ENCODE data around the gene CLASP1. TPM values are rescaled to one million over a fixed set of nuclear protein-coding genes. Genes with fewer than 3 reads are reported as not detected.
"Not testable (repeated sequence)": the region's sequence is repeated elsewhere in the genome, so short reads cannot be mapped to it uniquely, and the experiment has no call there.

Gene CLASP1
- total and polyA plus RNA-seq, 2 donors, result 25.4 to 109 TPM

DNA sequence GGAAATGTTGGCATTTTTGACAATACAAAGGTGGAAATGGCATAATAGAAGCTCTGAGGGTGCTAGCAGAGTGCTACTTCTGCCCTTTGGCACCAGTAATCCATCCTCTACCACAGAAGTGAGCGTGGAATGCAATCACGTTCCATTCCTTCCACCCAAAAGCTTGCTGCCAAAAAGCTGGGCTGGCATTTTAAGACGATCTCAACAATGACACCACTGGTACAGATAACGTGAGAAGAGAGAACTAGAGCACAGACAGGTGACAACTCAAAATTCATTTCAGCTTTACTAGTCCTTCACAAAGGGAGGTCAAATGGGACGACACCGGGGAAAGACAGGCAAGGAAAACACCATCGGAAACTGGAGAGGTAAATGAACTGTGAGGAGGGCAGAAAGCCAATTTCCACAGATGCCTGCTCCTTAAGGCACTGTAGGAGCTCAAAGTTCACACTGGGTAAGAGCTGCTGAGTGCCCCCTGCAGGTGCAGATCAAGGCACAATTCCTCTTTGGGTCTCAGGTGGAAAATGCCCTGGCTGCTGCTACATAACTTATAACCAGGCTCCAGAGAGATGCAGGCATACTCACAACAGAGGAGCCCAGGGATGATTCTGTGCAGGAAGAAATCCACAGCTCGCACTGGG, 169.3 kb downstream of the CLASP1 start:
- no peak overlapping the region for H3K4me3 ChIP-seq (ENCODE audit: low read depth, low read length)

DNA sequence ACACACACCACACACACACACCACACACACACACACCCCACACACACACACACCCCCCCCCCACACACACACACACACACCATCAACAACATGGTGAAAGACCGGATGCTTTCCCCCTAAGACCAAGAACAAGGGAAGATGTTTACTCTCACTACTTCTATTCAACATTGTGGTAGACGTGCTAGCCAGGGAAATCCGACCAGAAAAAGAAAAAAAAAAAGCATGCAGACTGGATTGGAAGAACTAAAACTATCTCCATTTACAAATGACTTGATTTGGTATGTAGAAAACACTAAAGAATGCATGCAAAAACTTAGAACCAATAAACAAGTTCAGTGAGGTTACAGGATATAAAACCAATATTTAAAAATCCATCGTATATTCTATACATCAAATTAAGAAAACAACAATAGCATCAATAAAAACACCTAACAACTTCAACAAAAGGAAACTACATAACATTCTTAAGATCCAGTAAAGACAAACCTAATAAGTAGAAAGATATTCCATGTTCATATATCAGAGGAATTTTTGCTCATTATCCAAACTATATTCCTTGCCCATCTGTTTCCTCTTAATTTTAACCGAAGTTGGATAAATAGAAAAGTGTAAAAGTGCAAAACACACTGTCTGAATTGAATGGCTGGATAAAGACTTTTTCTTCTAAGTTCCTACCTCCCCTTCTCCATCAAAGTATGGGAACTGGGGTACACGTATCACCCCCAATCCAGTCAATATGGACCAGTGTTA, 170.1 kb downstream of the CLASP1 start:
- peaks cover 3% of the 10 kb centered on the region for H3K4me1 ChIP-seq (ENCODE audit: insufficient read depth)
- no peak for DNase-seq (ENCODE audit: extremely low spot score)
- H3K36me3 ChIP-seq (ENCODE audit: insufficient read depth), result no peaks in the 10 kb centered on the region
- H3K4me3 ChIP-seq (ENCODE audit: low read depth, low read length), result no peak overlapping the region
- WGBS, result 64% methylated on average over 6 of the region's 6 CpGs
- no peak overlapping the region for H3K27ac ChIP-seq (ENCODE audit: low read depth)

More for the DNA sequence above, 169.3 kb downstream of the CLASP1 start:
- Histone ChIP-seq H3K27ac (ENCODE audit: low read depth) (no peak overlapping the region), H3K36me3 (ENCODE audit: insufficient read depth) (no peaks in the 10 kb centered on the region), H3K4me1 (ENCODE audit: insufficient read depth) (peaks cover 3% of the 10 kb centered on the region)
- WGBS, result 52% methylated on average over 8 of the region's 8 CpGs
- DNase-seq (ENCODE audit: extremely low spot score), result no peak

DNA sequence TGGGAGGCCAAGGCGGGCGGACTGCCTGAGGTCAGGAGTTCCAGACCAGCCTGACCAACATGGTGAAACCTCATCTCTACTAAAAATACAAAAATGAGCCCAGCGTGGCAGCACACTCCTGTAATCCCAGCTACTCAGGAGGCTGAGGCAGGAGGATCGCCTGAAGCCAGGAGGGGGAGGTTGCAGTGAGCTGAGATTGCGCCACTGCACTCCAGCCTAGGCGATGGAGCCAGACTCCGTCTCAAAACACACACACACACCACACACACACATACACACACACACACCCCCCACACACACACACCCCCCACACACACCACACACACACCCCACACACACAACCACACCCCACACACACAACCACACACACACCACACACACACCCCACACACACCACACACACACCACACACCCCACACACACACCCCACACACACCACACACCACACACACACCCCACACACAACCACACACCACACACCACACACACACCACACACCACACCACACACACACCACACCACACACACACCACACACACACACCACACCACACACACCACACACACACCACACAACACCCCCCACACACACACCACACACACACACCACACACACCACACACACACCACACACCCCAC, 170.8 kb downstream of the CLASP1 start:
- H3K4me1 ChIP-seq (ENCODE audit: insufficient read depth); DNase-seq (ENCODE audit: extremely low spot score); H3K36me3 ChIP-seq (ENCODE audit: insufficient read depth); H3K4me3 ChIP-seq (ENCODE audit: low read depth, low read length); H3K27ac ChIP-seq (ENCODE audit: low read depth): not testable (repeated sequence)
- WGBS, result 89% methylated on average over 7 of the region's 7 CpGs

DNA sequence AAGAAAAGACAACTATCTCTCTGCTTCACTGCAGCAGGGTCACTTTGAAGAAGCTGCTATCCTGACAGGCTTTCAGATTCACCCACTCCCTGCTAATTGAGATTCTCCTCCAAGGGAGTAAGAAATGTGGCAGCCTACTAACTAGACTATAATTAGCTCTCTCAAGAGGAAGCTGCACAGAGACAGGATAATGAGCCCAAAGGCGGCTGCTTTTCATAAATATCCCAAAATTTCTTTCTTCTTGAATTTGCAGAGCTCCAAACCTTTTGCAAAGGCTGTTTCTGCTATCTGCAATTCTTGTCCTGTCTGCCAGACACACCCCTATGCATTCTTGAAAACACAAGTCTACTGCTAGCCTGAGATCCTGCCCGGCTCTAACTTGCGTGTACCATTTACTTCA, 172.6 kb downstream of the CLASP1 start:
- peaks cover 3% of the 10 kb centered on the region for H3K4me1 ChIP-seq (ENCODE audit: insufficient read depth)
- 82% methylated on average over 3 of the region's 3 CpGs for WGBS
- no peaks in the 10 kb centered on the region for H3K36me3 ChIP-seq (ENCODE audit: insufficient read depth)
- H3K27ac ChIP-seq (ENCODE audit: low read depth), result no peak overlapping the region
- no peak overlapping the region for H3K4me3 ChIP-seq (ENCODE audit: low read depth, low read length)
- DNase-seq (ENCODE audit: extremely low spot score), result no peak

DNA sequence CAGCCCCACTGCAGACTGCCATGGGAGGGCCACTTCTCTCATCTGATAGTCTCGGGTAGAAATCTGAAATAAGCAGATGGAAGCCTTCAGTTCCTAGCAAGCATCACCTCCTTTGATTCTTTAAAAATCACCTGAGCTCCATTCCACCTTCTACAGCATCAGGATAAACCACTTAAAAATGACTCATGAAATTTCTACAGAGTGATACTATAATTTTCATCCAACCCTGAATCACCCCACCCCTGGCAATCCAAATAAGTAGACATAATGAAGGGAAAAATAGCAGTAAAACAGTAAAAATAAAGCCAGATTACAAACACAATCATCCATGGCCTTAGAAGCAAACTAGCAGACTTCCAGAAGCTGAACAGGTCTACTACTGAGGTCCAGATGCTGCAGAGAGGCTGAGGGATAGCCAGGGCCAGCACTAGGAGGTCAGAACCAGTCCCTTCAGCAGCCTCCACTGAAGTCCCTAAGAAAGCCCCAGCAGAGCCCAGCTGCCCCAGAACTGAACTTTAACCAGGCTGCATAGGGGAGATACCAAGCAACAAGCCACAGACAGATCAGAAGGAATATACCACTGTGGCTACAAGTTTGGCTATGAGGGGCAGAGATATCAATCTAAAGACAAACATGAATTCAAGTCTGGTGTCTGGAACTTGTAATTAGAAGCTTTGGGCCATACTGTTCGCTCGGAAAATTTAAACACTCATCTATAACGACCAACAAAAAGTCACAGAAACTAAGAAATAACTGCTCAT, 173.3 kb downstream of the CLASP1 start:
- Histone ChIP-seq H3K4me3 (ENCODE audit: low read depth, low read length) (no peak overlapping the region), H3K27ac (ENCODE audit: low read depth) (no peak overlapping the region), H3K4me1 (ENCODE audit: insufficient read depth) (peaks cover 3% of the 10 kb centered on the region), H3K36me3 (ENCODE audit: insufficient read depth) (no peaks in the 10 kb centered on the region)
- 89% methylated on average over 4 of the region's 4 CpGs for WGBS
- DNase-seq (ENCODE audit: extremely low spot score), result no peak

DNA sequence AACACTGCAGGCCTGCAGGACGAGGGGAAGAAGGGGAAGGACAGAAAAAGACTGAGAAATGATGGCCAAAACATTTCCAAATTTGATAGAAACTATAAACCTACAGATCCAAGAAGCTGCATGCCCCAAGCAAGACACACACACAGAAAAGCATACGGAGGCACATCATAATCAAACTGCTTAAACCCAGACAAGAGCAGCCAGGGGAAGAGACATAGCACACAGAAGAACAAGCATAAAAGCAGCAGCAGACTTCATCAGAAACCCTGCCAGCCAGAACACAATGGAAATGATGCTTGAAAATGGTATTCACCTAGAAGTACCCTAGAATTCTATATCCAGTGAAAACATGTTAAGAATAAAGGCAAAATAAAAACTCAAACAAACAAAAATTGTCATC, 175.8 kb downstream of the CLASP1 start:
- peaks cover 3% of the 10 kb centered on the region for H3K4me1 ChIP-seq (ENCODE audit: insufficient read depth)
- 65% methylated on average over 2 of the region's 2 CpGs for WGBS
- no peaks in the 10 kb centered on the region for H3K36me3 ChIP-seq (ENCODE audit: insufficient read depth)
- H3K4me3 ChIP-seq (ENCODE audit: low read depth, low read length), result no peak overlapping the region
- DNase-seq (ENCODE audit: extremely low spot score), result no peak
- H3K27ac ChIP-seq (ENCODE audit: low read depth), result no peak overlapping the region

DNA sequence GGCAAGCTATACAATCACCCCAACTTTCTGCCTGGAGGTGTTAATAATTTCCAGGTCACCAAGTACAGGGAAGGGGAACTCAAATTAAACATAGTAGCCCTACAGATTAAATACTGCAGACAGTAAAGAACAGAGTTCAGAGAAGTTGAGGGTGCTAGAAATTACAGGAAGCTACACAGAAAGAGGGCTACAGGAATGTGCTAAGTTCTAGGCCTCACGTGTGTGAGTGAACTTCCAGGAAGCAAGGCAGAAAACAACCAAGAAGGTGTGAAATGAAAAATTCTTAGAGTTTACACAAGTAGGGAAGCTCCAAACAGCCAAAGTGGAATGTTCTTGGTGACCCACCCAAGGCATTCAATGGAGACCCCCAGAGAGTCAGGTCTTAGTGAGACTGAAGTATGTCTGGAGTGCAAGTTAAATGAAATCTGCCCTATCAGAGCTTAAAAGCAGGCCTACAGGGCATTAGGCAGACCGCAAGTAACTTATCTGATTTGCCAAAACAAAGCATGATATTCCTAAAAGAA, 176.7 kb downstream of the CLASP1 start:
- 87% methylated on average over 2 of the region's 2 CpGs for WGBS

DNA sequence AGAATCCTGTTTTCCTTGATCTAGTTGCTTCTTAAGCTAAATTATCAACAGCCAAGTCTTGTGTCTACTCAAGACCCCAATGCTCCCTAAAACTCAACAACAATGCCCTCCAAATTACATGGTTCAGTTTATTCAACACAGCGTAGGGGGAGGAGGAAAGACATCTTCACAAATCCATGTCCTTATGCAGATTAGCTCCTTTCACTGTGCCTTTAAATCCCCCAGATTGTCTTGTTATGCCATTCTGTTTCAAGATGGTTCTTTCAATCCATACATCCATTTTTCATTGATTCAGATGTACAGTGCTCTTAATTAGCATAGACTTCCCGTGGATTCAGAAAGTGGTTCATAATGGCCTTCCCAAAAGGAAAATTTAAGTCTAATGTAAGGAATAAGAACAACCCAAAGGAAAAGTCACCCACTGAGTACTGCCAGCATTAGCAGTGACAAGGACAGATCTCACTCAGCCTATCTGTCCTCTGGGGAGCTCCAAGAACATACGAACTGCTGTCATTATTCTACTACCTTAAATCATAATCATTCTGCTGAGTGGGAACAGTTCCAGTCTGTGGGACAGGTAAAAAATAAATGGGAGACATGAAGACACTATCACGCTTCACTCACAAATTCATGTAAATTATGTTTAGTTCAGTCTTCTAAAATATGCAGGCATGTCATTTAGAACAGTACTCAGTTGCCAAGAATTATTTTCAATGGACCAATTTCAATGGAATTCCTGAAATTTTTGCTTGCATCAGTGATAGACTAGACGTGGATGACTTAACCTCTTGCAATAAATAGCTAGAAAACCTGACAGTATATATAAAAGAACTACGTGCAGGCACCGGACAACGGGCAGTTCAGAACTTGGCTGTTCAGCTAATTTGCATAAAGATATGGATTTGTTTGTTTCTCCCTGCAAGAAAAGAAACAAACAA, 177.5 kb downstream of the CLASP1 start:
- no peaks in the 10 kb centered on the region for H3K36me3 ChIP-seq (ENCODE audit: insufficient read depth)
- no peak overlapping the region for H3K4me3 ChIP-seq (ENCODE audit: low read depth, low read length)
- H3K27ac ChIP-seq (ENCODE audit: low read depth), result no peak overlapping the region
- DNase-seq (ENCODE audit: extremely low spot score), result no peak
- peaks cover 3% of the 10 kb centered on the region for H3K4me1 ChIP-seq (ENCODE audit: insufficient read depth)
- WGBS, result 81% methylated on average over 8 of the region's 8 CpGs

More for the DNA sequence above, 176.7 kb downstream of the CLASP1 start:
- H3K27ac ChIP-seq (ENCODE audit: low read depth), result no peak overlapping the region
- peaks cover 3% of the 10 kb centered on the region for H3K4me1 ChIP-seq (ENCODE audit: insufficient read depth)
- no peak for DNase-seq (ENCODE audit: extremely low spot score)
- no peaks in the 10 kb centered on the region for H3K36me3 ChIP-seq (ENCODE audit: insufficient read depth)
- H3K4me3 ChIP-seq (ENCODE audit: low read depth, low read length), result no peak overlapping the region

DNA sequence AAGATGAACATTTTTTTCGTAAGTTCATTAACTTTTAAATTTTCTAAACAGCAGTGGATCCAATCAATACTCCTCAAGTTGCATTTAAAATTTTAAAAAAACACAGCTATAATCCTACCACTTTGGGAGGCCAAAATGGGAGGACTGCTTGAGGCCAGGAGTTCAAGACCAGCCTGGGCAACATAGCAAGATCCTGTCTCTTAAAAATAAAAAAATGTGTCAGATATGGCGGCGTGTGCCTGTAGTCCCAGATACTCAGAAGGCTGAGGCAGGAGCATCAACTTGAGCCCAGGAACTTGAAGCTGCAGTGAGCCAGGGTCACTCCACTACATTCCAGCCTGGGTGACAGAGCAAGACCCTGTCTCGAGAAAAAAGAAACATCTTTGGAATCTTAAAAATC, 178.3 kb downstream of the CLASP1 start:
- H3K27ac ChIP-seq (ENCODE audit: low read depth), result no peak overlapping the region
- H3K4me3 ChIP-seq (ENCODE audit: low read depth, low read length), result no peak overlapping the region
- DNase-seq (ENCODE audit: extremely low spot score), result no peak
- no peaks in the 10 kb centered on the region for H3K4me1 ChIP-seq (ENCODE audit: insufficient read depth)
- no peaks in the 10 kb centered on the region for H3K36me3 ChIP-seq (ENCODE audit: insufficient read depth)
- 96% methylated on average over 4 of the region's 4 CpGs for WGBS

DNA sequence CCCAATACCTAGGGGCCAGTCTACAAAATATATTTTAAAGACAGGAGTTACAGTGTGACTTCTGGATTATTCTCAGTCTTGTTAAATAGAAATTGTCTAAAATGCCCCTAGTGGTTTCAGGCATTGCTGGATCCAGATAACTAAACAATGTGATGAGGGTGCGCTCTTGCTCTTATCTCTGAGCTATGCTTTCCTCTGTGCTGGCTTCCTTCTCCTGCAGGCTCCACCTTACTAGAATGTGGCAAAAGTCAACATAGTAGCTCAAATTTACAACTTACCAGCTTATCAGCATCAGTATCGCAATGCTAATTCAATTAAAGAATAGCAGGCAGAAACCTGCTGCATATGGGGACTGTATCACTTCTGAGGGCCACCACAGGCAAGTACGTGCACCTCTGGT, 179.9 kb downstream of the CLASP1 start:
- H3K27ac ChIP-seq (ENCODE audit: low read depth), result no peak overlapping the region
- no peak for DNase-seq (ENCODE audit: extremely low spot score)
- 98% methylated on average over 3 of the region's 3 CpGs for WGBS
- H3K4me3 ChIP-seq (ENCODE audit: low read depth, low read length), result no peak overlapping the region
- no peaks in the 10 kb centered on the region for H3K4me1 ChIP-seq (ENCODE audit: insufficient read depth)
- no peaks in the 10 kb centered on the region for H3K36me3 ChIP-seq (ENCODE audit: insufficient read depth)

DNA sequence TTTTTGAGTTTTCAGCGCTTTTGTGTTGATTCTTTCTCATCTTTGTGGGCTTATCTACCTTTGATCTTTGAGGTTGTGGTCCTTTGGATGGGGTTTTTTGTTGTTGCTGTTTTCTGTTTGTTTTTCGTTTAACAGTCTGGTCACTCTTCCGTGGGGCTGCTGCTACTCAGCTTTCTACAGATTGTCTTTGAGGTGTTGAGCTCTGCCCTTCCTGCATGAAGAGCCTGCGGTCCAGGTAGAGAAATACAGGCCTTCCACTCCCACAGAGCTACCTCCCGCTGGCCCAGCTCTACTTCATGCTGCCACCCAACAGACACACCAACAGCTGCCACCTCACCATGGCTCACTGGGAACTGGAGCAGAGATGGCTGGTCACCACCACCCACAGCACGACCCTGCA, 180.3 kb downstream of the CLASP1 start:
- DNase-seq (ENCODE audit: extremely low spot score), result no peak
- no peaks in the 10 kb centered on the region for H3K36me3 ChIP-seq (ENCODE audit: insufficient read depth)
- WGBS, result 95% methylated on average over 6 of the region's 6 CpGs
- no peaks in the 10 kb centered on the region for H3K4me1 ChIP-seq (ENCODE audit: insufficient read depth)
- no peak overlapping the region for H3K4me3 ChIP-seq (ENCODE audit: low read depth, low read length)
- H3K27ac ChIP-seq (ENCODE audit: low read depth), result no peak overlapping the region

DNA sequence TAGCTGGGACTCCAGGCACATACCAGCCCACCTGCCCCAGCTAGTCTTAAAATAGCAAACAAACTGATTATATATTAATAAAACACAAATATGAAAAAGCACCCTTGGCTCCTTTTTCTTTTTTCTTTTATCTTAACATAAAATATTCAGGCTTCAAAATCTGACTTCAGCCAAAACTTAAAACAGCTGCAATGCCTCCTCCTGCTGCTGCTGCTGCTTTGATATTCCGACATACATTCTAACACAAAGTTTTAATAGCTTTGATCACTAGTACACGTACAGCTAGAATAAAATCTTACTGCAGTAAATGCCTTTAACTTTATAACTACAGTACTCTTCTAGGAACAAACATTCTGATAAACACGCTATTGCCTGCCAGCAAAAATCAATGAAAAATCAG, 190.0 kb downstream of the CLASP1 start:
- peaks cover 2% of the 10 kb centered on the region for H3K36me3 ChIP-seq (ENCODE audit: insufficient read depth)
- no peak overlapping the region for H3K4me3 ChIP-seq (ENCODE audit: low read depth, low read length)
- DNase-seq (ENCODE audit: extremely low spot score), result no peak
- WGBS, result 57% methylated on average over 3 of the region's 3 CpGs
- H3K27ac ChIP-seq (ENCODE audit: low read depth), result no peak overlapping the region
- H3K4me1 ChIP-seq (ENCODE audit: insufficient read depth), result no peaks in the 10 kb centered on the region
